Upper lobe of left lung (tissue), 6 donors: Measurements from ENCODE around the gene POLR3G. TPM values are rescaled to one million over a fixed set of nuclear protein-coding genes. Genes with fewer than 3 reads are reported as not detected.

Experiments
- ATAC-seq, 2 donors: fragments of 200-7000 bp; cut with Tn5 transposase; one replicate each; pipeline ENCODE4 v1.9.1; 2022; ENCODE audit warnings: mild to moderate bottlenecking in 2 of 2, moderate library complexity in 2 of 2; ENCODE audit not compliant: low FRiP score in 2 of 2
- DNase-seq, 2 donors: peaks; one replicate each; pipeline ENCODE4 v3.0.0-alpha.2; 2019 to 2020
- H3K27ac ChIP-seq, 4 donors: fragments of 200-600 bp; sonication (generic); one replicate each; pipeline ENCODE4 v1.5.1; 2016 to 2019
- H3K27me3 ChIP-seq, 4 donors: fragments of 200-600 bp; sonication (generic); one replicate each; pipeline ENCODE4 v1.5.1; 2017 to 2019
- H3K36me3 ChIP-seq, 4 donors: fragments of 200-600 bp; sonication (generic); one replicate each; pipeline ENCODE4 v1.5.1; 2016 to 2019
- H3K4me1 ChIP-seq, 4 donors: fragments of 200-600 bp; sonication (generic); one replicate each; pipeline ENCODE4 v1.5.1; 2018 to 2019
- H3K4me3 ChIP-seq, 4 donors: fragments of 200-600 bp; sonication (generic); one replicate each; pipeline ENCODE4 v1.5.1; 2017 to 2019; ENCODE audit warnings: mild to moderate bottlenecking in 2 of 4, moderate library complexity in 1 of 4
- H3K9me3 ChIP-seq, 4 donors: fragments of 200-600 bp; sonication (generic); one replicate each; pipeline ENCODE4 v1.5.1; 2018 to 2019
- CTCF ChIP-seq, 6 experiments: fragments of 450-650 bp in 4 of 6; fragments of 200-600 bp in 2 of 6; sonication (generic) in 2 of 6; IDR thresholded peaks; one replicate each; pipeline ENCODE4 v1.5.1; 2016 to 2019; ENCODE audit warnings: antibody characterized with exemption in 6 of 6
- EP300 ChIP-seq, 4 donors: sonication (generic); formaldehyde crosslinking; IDR thresholded peaks; one replicate each; pipeline ENCODE4 v1.5.1; 2017; ENCODE audit warnings: antibody characterized with exemption in 4 of 4, control low read depth in 2 of 4
- POLR2A ChIP-seq, 4 donors: fragments of 450-650 bp; IDR thresholded peaks; one replicate each; pipeline ENCODE4 v1.5.1; 2016 to 2017; ENCODE audit warnings: antibody characterized with exemption in 4 of 4, mild to moderate bottlenecking in 2 of 4
- POLR2AphosphoS5 ChIP-seq, 2 donors: sonication (generic); formaldehyde crosslinking; IDR thresholded peaks; one replicate each; pipeline ENCODE4 v1.5.1; 2017; ENCODE audit warnings: antibody characterized with exemption in 2 of 2
- whole genome bisulfite sequencing, 2 donors: methylation state at CpG; one replicate each; pipeline ENCODE4 v1.1.5; 2017 to 2018; 5-methylcytosine and 5-hydroxymethylcytosine counted together
- total RNA-seq, 6 donors: library from RNA; depleted of rRNA in 4 of 6; stranded (reverse); fragments of >200 nt in 4 of 6; gene quantifications; one replicate each; pipeline versions ENCODE4 v1.1.0 to v1.2.1, GENCODE V29; 2016 to 2021
- donor health status: DM: no; HTN: no; CAD: no; lungs with moderate emphysema.
- donor health status: DM: no; HTN: yes; CAD: no; lungs with severe emphysema.

The POLR3G gene
- total RNA-seq, 6 donors from 2014 or later: 0.33 to 2.5 (median 1.9) TPM; not detected in 1

GRCh38 chr5:90440644-90441043, 34.0 kb upstream of the POLR3G start:
- no peaks in the 10 kb centered on the region for H3K27me3 ChIP-seq
- 37 to 53% methylated on average over 2 of the region's 2 CpGs for WGBS, 2 donors
- no peaks in the 10 kb centered on the region for H3K36me3 ChIP-seq
- no peak overlapping the region for H3K4me3 ChIP-seq
- ATAC-seq (no peak), DNase-seq (no peak)
- H3K9me3 ChIP-seq: no peaks in the 10 kb centered on the region
- peaks cover 0 to 10% (median 2%) of the 10 kb centered on the region in 4 donors for H3K4me1 ChIP-seq
- TF ChIP-seq EP300 (IDR thresholded peaks at IDR 0.05) (no peak), CTCF (IDR thresholded peaks at IDR 0.05) (no peak), POLR2AphosphoS5 (IDR thresholded peaks at IDR 0.05) (no peak), POLR2A (IDR thresholded peaks at IDR 0.05) (no peak)
- no peak overlapping the region for H3K27ac ChIP-seq

- TF ChIP-seq CTCF (IDR thresholded peaks at IDR 0.05) (no peak), POLR2AphosphoS5 (IDR thresholded peaks at IDR 0.05) (no peak), POLR2A (IDR thresholded peaks at IDR 0.05) (no peak), EP300 (IDR thresholded peaks at IDR 0.05) (no peak)
- Histone ChIP-seq H3K36me3 (no peaks in the 10 kb centered on the region), H3K27ac (no peak overlapping the region), H3K27me3 (no peaks in the 10 kb centered on the region), H3K9me3 (no peaks in the 10 kb centered on the region), H3K4me3 (no peak overlapping the region), H3K4me1 (no peaks in the 10 kb centered on the region)
- ATAC-seq (no peak), DNase-seq (no peak)
These were observed 27.7 kb upstream of the POLR3G start for GRCh38 chr5:90446961-90447360.

- Histone ChIP-seq H3K4me3 (no peak overlapping the region), H3K27me3 (no peaks in the 10 kb centered on the region)
- 75 to 78% methylated on average over 4 of the region's 4 CpGs for WGBS, 2 donors
These were observed 13.4 kb upstream of the POLR3G start for GRCh38 chr5:90461288-90461687.

GRCh38 chr5:90472783-90473395, 1.8 kb upstream of the POLR3G start:
- no peak for DNase-seq
- TF ChIP-seq CTCF (IDR thresholded peaks at IDR 0.05) (no peak), POLR2AphosphoS5 (IDR thresholded peaks at IDR 0.05) (no peak), EP300 (IDR thresholded peaks at IDR 0.05) (no peak), POLR2A (IDR thresholded peaks at IDR 0.05) (no peak)
- 40 to 52% methylated on average over 9 of the region's 9 CpGs for WGBS, 2 donors
- H3K27me3 ChIP-seq: no peaks in the 10 kb centered on the region
- H3K27ac ChIP-seq: no peak overlapping the region
- peak overlapping the region; percentile 50 to 98 (median 65) for H3K4me3 ChIP-seq
- H3K9me3 ChIP-seq: no peaks in the 10 kb centered on the region
- peaks cover 8 to 27% (median 16%) of the 10 kb centered on the region in 4 donors for H3K4me1 ChIP-seq
- H3K36me3 ChIP-seq: no peaks in the 10 kb centered on the region
- no peak for ATAC-seq

More at GRCh38 chr5:90461288-90461687, 13.4 kb upstream of the POLR3G start:
- Histone ChIP-seq H3K36me3 (no peaks in the 10 kb centered on the region), H3K27ac (no peak overlapping the region), H3K9me3 (no peaks in the 10 kb centered on the region), H3K4me1 (no peaks in the 10 kb centered on the region)
- DNase-seq: no peak
- no peak for TF ChIP-seq POLR2A (IDR thresholded peaks at IDR 0.05)
- no peak for TF ChIP-seq POLR2AphosphoS5 (IDR thresholded peaks at IDR 0.05)
- no peak for TF ChIP-seq CTCF (IDR thresholded peaks at IDR 0.05)
- TF ChIP-seq EP300 (IDR thresholded peaks at IDR 0.05): no peak
- no peak for ATAC-seq
